B cell (primary cell): ENCODE data around the gene SERF2. TPM values are rescaled to one million over a fixed set of nuclear protein-coding genes. Genes with fewer than 3 reads are reported as not detected.
A peak's percentile ranks its signal among the peaks of the same experiment; 100 is the strongest.

ENCODE experiments used
- ATAC-seq: fragments of 200-7000 bp; cut with Tn5 transposase; one replicate; pipeline ENCODE4 v1.10.0; 2021; ENCODE audit warnings: low read depth, mild to moderate bottlenecking, moderate number of reproducible peaks, moderate library complexity
- CTCF ChIA-PET: fragments of 350-600 bp; sonication (Branson Sonifier 250); formaldehyde crosslinking; loops from one replicate; lab custom pipeline; 2021; ENCODE audit warnings: antibody characterized with exemption, inconsistent platforms; lab: Charles Lee
- POLR2A ChIA-PET: fragments of 350-600 bp; sonication (Branson Sonifier 250); formaldehyde crosslinking; loops from one replicate; lab custom pipeline; 2021; ENCODE audit warnings: antibody characterized with exemption; lab: Charles Lee
- DNase-seq: peaks from one replicate; pipeline ENCODE4 v3.0.0; 2013
- H2AFZ ChIP-seq: 2 replicates; pipeline ENCODE4 v1.6.1; 2012; ENCODE audit warnings: mild to moderate bottlenecking, low read depth, low read length; ENCODE audit not compliant: insufficient read depth, poor library complexity, severe bottlenecking
- H3K27ac ChIP-seq, 2 donors: 1 replicate in 1 of 2; 2 replicates in 1 of 2; pipeline ENCODE4 v1.5.1; 2012 to 2013; ENCODE audit warnings: low read length in 2 of 2, mild to moderate bottlenecking in 2 of 2, moderate library complexity in 1 of 2
- H3K27me3 ChIP-seq, 4 experiments: fragments of 200-600 bp in 1 of 4; sonication (generic) in 1 of 4; replicated peaks in 1 of 4; 1 replicate in 2 of 4; 2 replicates in 2 of 4; pipeline versions ENCODE4 v1.6.1 to v1.7.0; 2013 to 2016; ENCODE audit warnings: low read length in 3 of 4, mild to moderate bottlenecking in 2 of 4, mixed read lengths in 1 of 4, moderate library complexity in 1 of 4; ENCODE audit not compliant: insufficient read depth in 4 of 4, control insufficient read depth in 3 of 4; ENCODE audit errors: control extremely low read depth in 1 of 4
- H3K36me3 ChIP-seq, 2 experiments: replicated peaks in 1 of 2; 1 replicate in 1 of 2; 2 replicates in 1 of 2; pipeline versions ENCODE4 v1.6.1 to v1.7.1; 2013; ENCODE audit warnings: low read length in 1 of 2; ENCODE audit not compliant: insufficient read depth in 2 of 2, control insufficient read depth in 1 of 2; ENCODE audit errors: control extremely low read depth in 1 of 2, extremely low read depth in 1 of 2
- H3K4me1 ChIP-seq, 2 donors: fragments of 200-600 bp in 1 of 2; sonication (generic) in 1 of 2; 1 replicate in 1 of 2; 2 replicates in 1 of 2; pipeline versions ENCODE4 v1.5.1 to v1.6.1; 2013 to 2017; ENCODE audit warnings: low read length in 2 of 2; ENCODE audit not compliant: control insufficient read depth in 2 of 2, insufficient read depth in 2 of 2
- H3K4me2 ChIP-seq: replicated peaks from 2 replicates; pipeline ENCODE3; 2012; ENCODE audit warnings: mild to moderate bottlenecking, low read depth, low read length; ENCODE audit not compliant: poor library complexity, severe bottlenecking
- H3K4me3 ChIP-seq, 5 experiments: fragments of 200-600 bp in 1 of 5; sonication (generic) in 1 of 5; 1 replicate in 3 of 5; 2 replicates in 2 of 5; pipeline versions ENCODE4 v1.5.1 to v1.7.0; 2011 to 2016; ENCODE audit warnings: low read length in 4 of 5, mild to moderate bottlenecking in 4 of 5, low read depth in 2 of 5, control low read depth in 1 of 5, moderate library complexity in 1 of 5; ENCODE audit not compliant: insufficient read depth in 1 of 5; ENCODE audit errors: control extremely low read depth in 1 of 5, extremely low read depth in 1 of 5
- H3K79me2 ChIP-seq: fragments of 200-600 bp; sonication (generic); one replicate; pipeline ENCODE4 v1.6.0; 2016; ENCODE audit warnings: low read length; ENCODE audit not compliant: control insufficient read depth, insufficient read depth
- H3K9ac ChIP-seq: fragments of 200-600 bp; sonication (generic); 2 replicates; pipeline ENCODE4 v1.6.1; 2017; ENCODE audit warnings: mild to moderate bottlenecking, low read length, moderate library complexity
- H3K9me3 ChIP-seq, 3 donors: one replicate each; pipeline versions ENCODE4 v1.6.1 to v1.7.1; 2013; ENCODE audit warnings: low read length in 2 of 3; ENCODE audit not compliant: control insufficient read depth in 2 of 3, insufficient read depth in 1 of 3; ENCODE audit errors: control extremely low read depth in 1 of 3
- H4K20me1 ChIP-seq: 2 replicates; pipeline ENCODE4 v1.6.0; 2012; ENCODE audit warnings: mild to moderate bottlenecking, low read length; ENCODE audit not compliant: insufficient read depth, control insufficient read depth, poor library complexity, severe bottlenecking
- H3K27ac Mint-ChIP-seq: one replicate; pipeline ENCODE4 v1.8.0; 2021; ENCODE audit warnings: mixed read lengths
- H3K27me3 Mint-ChIP-seq: one replicate; pipeline ENCODE4 v1.8.0; 2021; ENCODE audit warnings: mixed read lengths
- H3K4me1 Mint-ChIP-seq: one replicate; pipeline ENCODE4 v1.8.0; 2021; ENCODE audit warnings: mixed read lengths
- H3K4me3 Mint-ChIP-seq: one replicate; pipeline ENCODE4 v1.8.0; 2021; ENCODE audit warnings: mixed read lengths
- H3K9me3 Mint-ChIP-seq: one replicate; pipeline ENCODE4 v1.8.0; 2022; ENCODE audit warnings: mixed read lengths; ENCODE audit not compliant: insufficient read depth
- EZH2 ChIP-seq: IDR thresholded peaks from 2 replicates; pipeline ENCODE4 v1.6.1; 2012; ENCODE audit warnings: borderline replicate concordance, low read depth, mild to moderate bottlenecking, moderate library complexity, low read length; ENCODE audit not compliant: insufficient read depth, poor library complexity, severe bottlenecking
- WGBS: methylation state at CpG from one replicate; pipeline ENCODE4 v1.1.5; 2013; ENCODE audit warnings: missing lambda C conversion rate; ENCODE audit not compliant: insufficient coverage; 5-methylcytosine and 5-hydroxymethylcytosine counted together
- intact Hi-C: fragments of 100-400 bp; cut with micrococcal nuclease; formaldehyde crosslinking; loops from one replicate; pipeline ENCODE4 v1.10.0; 2022
- polyA plus RNA-seq: library from polyadenylated mRNA; depleted of rRNA; stranded (reverse); fragments of >200 nt; gene quantifications from 2 replicates; pipeline ENCODE4 v1.2.3, GENCODE V29; 2012
- total RNA-seq, 2 donors: library from RNA; stranded (reverse); fragments of 120-200 nt in 1 of 2; gene quantifications; 1 replicate in 1 of 2; 2 replicates in 1 of 2; pipeline versions ENCODE4 v1.2.3 to v1.2.4, GENCODE V29; 2013 to 2022
- TF ChIP-seq, protein P1 (sequence below): fragments of 200-600 bp; IDR thresholded peaks from one replicate; pipeline ENCODE4 v1.8.0; 2022; ENCODE audit warnings: antibody characterized with exemption, mild to moderate bottlenecking

SERF2 gene
- total and polyA plus RNA-seq, 2 donors (not counting 1 experiment from before 2014, with no cell fraction given), result 455 to 806 TPM

DNA sequence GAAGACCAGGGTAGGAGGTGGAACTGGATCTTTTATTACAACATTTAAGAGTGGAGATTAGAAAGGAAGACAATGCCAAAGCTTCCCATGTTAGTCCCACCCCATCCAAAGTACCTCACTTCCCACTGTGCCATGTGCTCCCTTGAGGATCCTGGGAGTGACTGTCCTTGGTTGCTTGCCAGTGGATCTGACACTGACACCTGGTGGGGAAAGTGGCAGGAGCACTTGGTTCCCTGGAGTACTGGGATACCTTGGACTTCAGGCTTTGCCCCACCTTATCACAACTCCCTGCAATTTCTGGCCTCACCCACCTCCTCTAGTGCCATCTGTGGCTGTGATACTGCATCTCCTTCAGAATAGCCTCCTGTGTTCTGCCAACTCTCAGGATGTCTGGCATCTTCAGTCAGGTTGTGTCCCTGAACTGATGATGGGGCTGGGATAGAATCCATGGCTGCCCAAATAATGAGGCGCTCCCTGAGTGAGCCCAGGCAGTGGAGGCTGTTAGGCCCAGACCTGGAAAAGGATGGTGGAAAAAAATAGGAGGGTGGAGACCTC is 16.6 kb upstream of the SERF2 start:
- Histone ChIP-seq H3K36me3 (peaks cover 10 to 43% of the 10 kb centered on the region in 2 experiments), H3K4me2 (peak overlapping the region; percentile 96), H3K4me1 (peaks cover 16 to 30% of the 10 kb centered on the region in 2 donors), H2AFZ (no peak overlapping the region), H3K4me3 (peak overlapping the region; percentile 15 to 93 (median 80)), H3K9ac (peak overlapping the region; percentile 78), H3K79me2 (peaks cover 10% of the 10 kb centered on the region), H3K27me3 (no peaks in the 10 kb centered on the region), H3K9me3 (no peaks in the 10 kb centered on the region), H3K27ac (peak overlapping the region; percentile 64 to 76), H4K20me1 (peaks cover 49% of the 10 kb centered on the region)
- intact Hi-C loops, result no loop called here
- peak overlapping the region; percentile 96 for H3K4me3 Mint-ChIP-seq
- no CpG with 5 or more reads among the region's 1 CpG for whole genome bisulfite sequencing
- POLR2A ChIA-PET, result interaction anchor here (1.1 to 4.8 kb wide), 7 partner anchors 10 to 49 kb away, joined by 3 to 72 read pairs (median 12); partner anchors contain the start of genes HYPK, MFAP1, PDIA3 and SERF2
- DNase-seq (peak; percentile 41), ATAC-seq (no peak)
- TF ChIP-seq, protein P1, sequence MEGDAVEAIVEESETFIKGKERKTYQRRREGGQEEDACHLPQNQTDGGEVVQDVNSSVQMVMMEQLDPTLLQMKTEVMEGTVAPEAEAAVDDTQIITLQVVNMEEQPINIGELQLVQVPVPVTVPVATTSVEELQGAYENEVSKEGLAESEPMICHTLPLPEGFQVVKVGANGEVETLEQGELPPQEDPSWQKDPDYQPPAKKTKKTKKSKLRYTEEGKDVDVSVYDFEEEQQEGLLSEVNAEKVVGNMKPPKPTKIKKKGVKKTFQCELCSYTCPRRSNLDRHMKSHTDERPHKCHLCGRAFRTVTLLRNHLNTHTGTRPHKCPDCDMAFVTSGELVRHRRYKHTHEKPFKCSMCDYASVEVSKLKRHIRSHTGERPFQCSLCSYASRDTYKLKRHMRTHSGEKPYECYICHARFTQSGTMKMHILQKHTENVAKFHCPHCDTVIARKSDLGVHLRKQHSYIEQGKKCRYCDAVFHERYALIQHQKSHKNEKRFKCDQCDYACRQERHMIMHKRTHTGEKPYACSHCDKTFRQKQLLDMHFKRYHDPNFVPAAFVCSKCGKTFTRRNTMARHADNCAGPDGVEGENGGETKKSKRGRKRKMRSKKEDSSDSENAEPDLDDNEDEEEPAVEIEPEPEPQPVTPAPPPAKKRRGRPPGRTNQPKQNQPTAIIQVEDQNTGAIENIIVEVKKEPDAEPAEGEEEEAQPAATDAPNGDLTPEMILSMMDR, result no peak
- no peak for TF ChIP-seq EZH2
- H3K27me3 Mint-ChIP-seq, result no peaks in the 10 kb centered on the region
- peaks cover 44% of the 10 kb centered on the region for H3K4me1 Mint-ChIP-seq
- H3K9me3 Mint-ChIP-seq, result no peaks in the 10 kb centered on the region
- CTCF ChIA-PET, result interaction anchor here (1.6 to 11.4 kb wide), 4 partner anchors 14 to 34 kb away, joined by 6 to 150 read pairs (median 12); partner anchors contain the start of genes HYPK, SERF2 and SERINC4
- peak overlapping the region; percentile 97 for H3K27ac Mint-ChIP-seq
